Esophagus muscularis mucosa (tissue), 4 donors: ENCODE data around the gene KBTBD13. TPM values are rescaled to one million over a fixed set of nuclear protein-coding genes. Genes with fewer than 3 reads are reported as not detected.

ENCODE experiments used
- DNase-seq: peaks from one replicate; pipeline ENCODE4 v3.0.0-alpha.2; 2017; ENCODE audit errors: extremely low spot score
- H3K27ac ChIP-seq, 4 donors: fragments of 200-600 bp; sonication (generic); replicated peaks in 1 of 4; 1 replicate in 3 of 4; 2 replicates in 1 of 4; pipeline ENCODE4 v1.5.1; 2016 to 2019; ENCODE audit warnings: mild to moderate bottlenecking in 1 of 4
- H3K27me3 ChIP-seq, 4 donors: fragments of 200-600 bp; sonication (generic); one replicate each; pipeline versions ENCODE4 v1.5.1 to v1.6.0; 2016 to 2019
- H3K36me3 ChIP-seq, 4 donors: fragments of 200-600 bp; sonication (generic); one replicate each; pipeline ENCODE4 v1.5.1; 2016 to 2019
- H3K4me1 ChIP-seq, 4 donors: fragments of 200-600 bp; sonication (generic); one replicate each; pipeline ENCODE4 v1.5.1; 2016 to 2019
- H3K4me3 ChIP-seq, 4 donors: fragments of 200-600 bp; sonication (generic); 1 replicate in 2 of 4; 2 replicates in 2 of 4; pipeline ENCODE4 v1.5.1; 2016 to 2019; ENCODE audit warnings: mild to moderate bottlenecking in 4 of 4, moderate library complexity in 1 of 4
- H3K9me3 ChIP-seq, 4 donors: fragments of 200-600 bp; sonication (generic); 1 replicate in 3 of 4; 2 replicates in 1 of 4; pipeline ENCODE4 v1.5.1; 2016 to 2019
- EP300 ChIP-seq: sonication (generic); formaldehyde crosslinking; IDR thresholded peaks from one replicate; pipeline ENCODE4 v1.6.1; 2017; ENCODE audit warnings: antibody characterized with exemption
- POLR2A ChIP-seq: fragments of 450-650 bp; IDR thresholded peaks from one replicate; pipeline ENCODE4 v1.6.1; 2017; ENCODE audit warnings: antibody characterized with exemption, moderate library complexity, mild to moderate bottlenecking, low read depth
- POLR2AphosphoS5 ChIP-seq, 2 donors: sonication (generic); formaldehyde crosslinking; IDR thresholded peaks; one replicate each; pipeline ENCODE4 v1.6.1; 2017; ENCODE audit warnings: antibody characterized with exemption in 2 of 2
- WGBS: methylation state at CpG from one replicate; pipeline ENCODE4 v1.1.5; 2018; 5-methylcytosine and 5-hydroxymethylcytosine counted together
- intact Hi-C: fragments of 100-400 bp; cut with DNase I; formaldehyde crosslinking; loops from one replicate; pipeline ENCODE4 v1.15.1; 2023
- total RNA-seq, 4 donors: library from RNA; depleted of rRNA; stranded (reverse); fragments of >200 nt; gene quantifications; one replicate each; pipeline versions ENCODE4 v1.1.0 to v1.2.1, GENCODE V29; 2016
- TF ChIP-seq, protein P1 (sequence below), 3 experiments: fragments of 200-600 bp in 2 of 3; fragments of 450-650 bp in 1 of 3; sonication (generic) in 2 of 3; IDR thresholded peaks; one replicate each; pipeline ENCODE4 v1.5.1; 2017 to 2019; ENCODE audit warnings: antibody characterized with exemption in 3 of 3, mild to moderate bottlenecking in 2 of 3, moderate library complexity in 1 of 3

Gene KBTBD13
- total RNA-seq, 4 donors from 2014 or later, result 0.17 TPM; not detected in 3

DNA sequence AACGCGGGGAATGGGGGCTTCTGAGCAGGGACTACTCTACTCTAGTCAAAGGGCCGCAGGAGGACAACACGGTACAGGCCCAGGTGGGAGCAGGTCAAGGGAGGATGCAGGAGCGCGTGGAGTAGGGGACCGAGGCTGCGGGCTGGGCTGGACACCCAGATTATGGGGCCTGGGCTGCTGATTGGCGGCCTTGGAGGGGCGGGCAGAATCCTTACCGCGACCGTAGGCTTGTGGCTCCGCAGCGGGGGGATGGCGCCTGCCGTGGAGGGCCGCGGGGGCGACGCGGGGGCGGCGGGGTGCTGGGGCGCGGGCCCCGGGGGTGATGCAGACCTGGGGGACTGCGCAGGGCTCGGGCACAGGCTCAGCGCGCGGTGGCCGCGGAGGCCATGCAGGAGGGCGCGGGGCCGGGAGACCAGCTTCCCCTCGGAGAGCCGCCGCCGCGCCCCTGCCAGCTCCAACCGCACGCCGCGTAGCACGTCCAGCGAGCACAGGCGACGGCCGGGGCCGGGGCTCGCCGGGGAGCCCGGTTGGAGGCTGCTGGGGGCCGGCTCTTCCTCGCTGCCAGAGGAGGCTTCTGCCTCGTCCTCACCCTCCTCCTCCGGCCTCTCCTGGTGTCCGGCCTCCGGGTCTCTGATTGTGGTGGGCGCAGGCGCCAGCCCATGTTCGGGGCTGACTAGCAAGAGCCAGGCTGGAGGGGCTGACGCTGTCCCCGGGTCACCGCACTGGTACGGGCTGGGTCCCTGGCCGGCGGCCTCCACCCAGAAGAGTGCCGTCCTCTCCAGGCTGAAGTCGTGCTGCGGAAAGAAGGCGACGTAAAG, 25.6 kb downstream of the KBTBD13 start:
- no peak for DNase-seq
- intact Hi-C loops, result loop anchor here (2.0 kb wide), 1 partner anchor 47 kb away; no protein-coding TSS in a partner anchor

DNA sequence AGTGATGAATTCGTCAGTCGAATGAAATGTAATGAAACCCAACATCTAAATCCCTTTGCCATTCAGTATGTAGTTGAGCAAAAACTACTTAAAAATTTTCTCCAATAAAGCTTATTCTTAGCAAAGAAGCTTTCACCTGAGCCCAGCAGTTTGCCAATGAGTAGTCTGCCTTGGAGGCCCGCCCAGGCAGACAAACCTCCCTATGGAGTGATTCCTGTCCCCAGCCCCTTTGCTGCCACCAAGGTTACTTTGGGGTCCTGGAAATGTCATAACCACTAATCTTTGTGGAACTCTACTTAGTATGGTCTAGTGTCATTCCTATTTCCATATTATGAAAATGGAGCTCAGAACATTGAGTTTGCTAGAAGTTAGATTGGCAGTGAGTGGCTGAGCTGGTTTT, 26.4 kb downstream of the KBTBD13 start:
- peaks cover 0 to 18% (median 17%) of the 10 kb centered on the region in 4 donors for H3K4me1 ChIP-seq
- no peaks in the 10 kb centered on the region for H3K27me3 ChIP-seq
- TF ChIP-seq EP300, result no peak
- no peak for TF ChIP-seq POLR2AphosphoS5 (IDR thresholded peaks at IDR 0.05)
- no peak for TF ChIP-seq POLR2A
- TF ChIP-seq, protein P1, sequence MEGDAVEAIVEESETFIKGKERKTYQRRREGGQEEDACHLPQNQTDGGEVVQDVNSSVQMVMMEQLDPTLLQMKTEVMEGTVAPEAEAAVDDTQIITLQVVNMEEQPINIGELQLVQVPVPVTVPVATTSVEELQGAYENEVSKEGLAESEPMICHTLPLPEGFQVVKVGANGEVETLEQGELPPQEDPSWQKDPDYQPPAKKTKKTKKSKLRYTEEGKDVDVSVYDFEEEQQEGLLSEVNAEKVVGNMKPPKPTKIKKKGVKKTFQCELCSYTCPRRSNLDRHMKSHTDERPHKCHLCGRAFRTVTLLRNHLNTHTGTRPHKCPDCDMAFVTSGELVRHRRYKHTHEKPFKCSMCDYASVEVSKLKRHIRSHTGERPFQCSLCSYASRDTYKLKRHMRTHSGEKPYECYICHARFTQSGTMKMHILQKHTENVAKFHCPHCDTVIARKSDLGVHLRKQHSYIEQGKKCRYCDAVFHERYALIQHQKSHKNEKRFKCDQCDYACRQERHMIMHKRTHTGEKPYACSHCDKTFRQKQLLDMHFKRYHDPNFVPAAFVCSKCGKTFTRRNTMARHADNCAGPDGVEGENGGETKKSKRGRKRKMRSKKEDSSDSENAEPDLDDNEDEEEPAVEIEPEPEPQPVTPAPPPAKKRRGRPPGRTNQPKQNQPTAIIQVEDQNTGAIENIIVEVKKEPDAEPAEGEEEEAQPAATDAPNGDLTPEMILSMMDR (IDR thresholded peaks at IDR 0.05), result no peak
- 100% methylated on average over 3 of the region's 3 CpGs for WGBS
- H3K36me3 ChIP-seq, result peaks cover 9 to 70% (median 54%) of the 10 kb centered on the region in 4 donors
- no peaks in the 10 kb centered on the region for H3K9me3 ChIP-seq
- H3K27ac ChIP-seq, result no peak overlapping the region
- H3K4me3 ChIP-seq, result no peak overlapping the region
- intact Hi-C loops, result loop anchor here (1.0 kb wide), 1 partner anchor 71 kb away; no protein-coding TSS in a partner anchor
- no peak for DNase-seq

More for the DNA sequence above, 25.6 kb downstream of the KBTBD13 start:
- no peak for TF ChIP-seq POLR2AphosphoS5 (IDR thresholded peaks at IDR 0.05)
- TF ChIP-seq EP300, result no peak
- TF ChIP-seq POLR2A, result no peak
- TF ChIP-seq, protein P1 (IDR thresholded peaks at IDR 0.05), result no peak
- Histone ChIP-seq H3K27me3 (no peaks in the 10 kb centered on the region), H3K36me3 (peaks cover 9 to 78% (median 61%) of the 10 kb centered on the region in 4 donors), H3K9me3 (no peaks in the 10 kb centered on the region), H3K4me1 (peaks cover 0 to 20% (median 20%) of the 10 kb centered on the region in 4 donors), H3K27ac (no peak overlapping the region), H3K4me3 (no peak overlapping the region)
- WGBS, result 81% methylated on average over 39 of the region's 75 CpGs

DNA sequence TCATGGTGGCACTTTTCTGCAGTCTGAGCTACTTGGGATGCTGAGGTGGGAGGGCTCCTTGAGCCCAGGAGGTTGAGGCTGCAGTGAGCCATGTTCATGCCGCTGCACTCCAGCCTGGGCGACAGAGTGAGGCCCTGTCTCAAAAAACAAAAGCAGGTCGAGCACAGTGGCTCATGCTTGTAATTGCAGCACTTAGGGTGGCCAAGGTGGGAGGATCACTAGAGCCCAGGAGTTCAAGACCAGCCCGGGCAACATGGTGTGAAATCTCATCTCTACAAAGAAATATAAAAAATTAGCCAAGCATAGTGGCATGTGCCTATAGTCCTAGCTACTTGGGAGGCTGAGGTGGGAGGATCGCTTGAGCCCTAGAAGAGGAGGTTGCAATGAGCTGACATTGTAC, 28.5 kb downstream of the KBTBD13 start:
- Histone ChIP-seq H3K4me1 (peaks cover 0 to 18% (median 17%) of the 10 kb centered on the region in 4 donors), H3K36me3 (peaks cover 0 to 49% (median 35%) of the 10 kb centered on the region in 4 donors), H3K27ac (no peak overlapping the region), H3K4me3 (no peak overlapping the region), H3K9me3 (no peaks in the 10 kb centered on the region), H3K27me3 (no peaks in the 10 kb centered on the region)
- no peak for DNase-seq
- 100% methylated on average over 5 of the region's 5 CpGs for WGBS
- no peak for TF ChIP-seq EP300
- intact Hi-C loops, result no loop called here

DNA sequence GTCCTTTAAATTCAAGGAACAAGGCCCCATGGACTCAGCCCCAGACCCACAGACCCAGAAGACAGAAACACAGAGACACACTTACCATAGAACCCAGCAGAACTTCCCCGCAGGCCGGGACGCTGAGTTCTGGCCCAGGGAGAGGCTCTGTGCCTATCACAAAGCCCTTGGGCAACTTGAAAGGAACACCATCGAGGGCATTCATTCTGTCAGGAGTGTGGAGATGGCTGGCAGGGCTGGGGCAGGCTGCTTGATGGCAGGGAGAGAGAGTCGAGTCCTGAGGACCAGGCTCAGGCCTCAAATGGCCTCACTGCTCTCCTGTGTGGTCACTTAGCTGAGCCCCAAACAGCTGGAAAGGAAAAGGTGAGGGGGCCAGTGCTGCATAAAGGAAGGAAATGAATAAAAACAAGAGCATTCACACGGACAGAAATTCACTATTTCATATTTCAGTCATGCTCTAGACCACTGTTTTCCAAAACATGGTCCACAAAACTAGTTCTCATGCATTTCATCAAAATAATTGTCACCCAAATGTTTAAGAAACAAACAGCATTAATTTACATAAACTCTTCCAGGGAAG, 29.6 kb downstream of the KBTBD13 start:
- H3K36me3 ChIP-seq, result peaks cover 0 to 40% (median 34%) of the 10 kb centered on the region in 4 donors
- DNase-seq, result no peak
- H3K4me1 ChIP-seq, result peaks cover 0 to 12% (median 9%) of the 10 kb centered on the region in 4 donors
- no peaks in the 10 kb centered on the region for H3K9me3 ChIP-seq
- 84% methylated on average over 6 of the region's 6 CpGs for WGBS
- no peak overlapping the region for H3K27ac ChIP-seq
- TF ChIP-seq EP300 (no peak), POLR2AphosphoS5 (IDR thresholded peaks at IDR 0.05) (no peak), POLR2A (no peak)
- TF ChIP-seq, protein P1 (IDR thresholded peaks at IDR 0.05), result no peak
- H3K4me3 ChIP-seq, result no peak overlapping the region
- no peaks in the 10 kb centered on the region for H3K27me3 ChIP-seq
- intact Hi-C loops, result no loop called here

DNA sequence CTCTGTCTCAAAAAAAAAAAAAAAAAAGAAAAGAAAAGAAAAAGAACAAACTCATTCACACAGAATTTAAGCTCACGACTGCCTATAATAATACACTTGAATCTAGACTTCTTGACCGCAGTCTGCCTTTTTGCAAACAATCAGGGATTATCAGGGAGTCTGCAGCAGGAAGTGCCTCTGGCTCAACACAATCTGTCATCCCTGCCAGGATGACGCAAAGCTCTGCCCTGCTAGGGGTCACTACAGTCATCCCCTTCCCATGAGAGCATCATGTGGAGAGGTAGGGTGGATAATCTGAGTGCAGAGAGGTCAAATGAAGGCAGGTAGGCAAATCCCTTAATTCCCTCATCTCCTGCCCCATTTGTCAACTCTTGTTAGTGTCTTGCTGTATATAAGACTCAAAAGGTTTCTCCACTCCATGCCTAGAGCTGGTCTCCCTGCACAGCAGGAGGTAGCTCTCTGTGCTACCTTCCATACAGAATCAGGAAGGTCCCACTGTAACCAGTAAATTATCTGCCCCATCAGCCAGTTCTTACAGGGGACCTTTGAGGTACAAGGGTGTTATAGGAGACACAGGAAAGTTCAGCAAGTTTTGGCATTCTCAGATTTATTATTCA, 34.2 kb downstream of the KBTBD13 start:
- Histone ChIP-seq H3K9me3 (no peaks in the 10 kb centered on the region), H3K27ac (no peak overlapping the region), H3K4me3 (no peak overlapping the region), H3K27me3 (no peaks in the 10 kb centered on the region), H3K36me3 (peaks cover 0 to 54% (median 51%) of the 10 kb centered on the region in 4 donors), H3K4me1 (no peaks in the 10 kb centered on the region)
- 62% methylated on average over 3 of the region's 3 CpGs for WGBS
- no peak for TF ChIP-seq POLR2AphosphoS5 (IDR thresholded peaks at IDR 0.05)
- no peak for DNase-seq
- intact Hi-C loops, result no loop called here
